Adipocyte (in vitro differentiated cells): ENCODE measurements around the gene ATP8B4.

Source experiments
- DNase-seq: peaks from one replicate; pipeline ENCODE4 v3.0.0-alpha.2; 2015; ENCODE audit warnings: low read depth
- H3K27me3 ChIP-seq: replicated peaks from 2 replicates; pipeline ENCODE4 v1.7.0; 2013; ENCODE audit warnings: mild to moderate bottlenecking, low read length, moderate library complexity; ENCODE audit not compliant: control insufficient read depth, insufficient read depth
- H3K36me3 ChIP-seq: 2 replicates; pipeline ENCODE4 v1.7.0; 2013; ENCODE audit warnings: low read length, mild to moderate bottlenecking, moderate library complexity; ENCODE audit not compliant: control insufficient read depth, insufficient read depth, severe bottlenecking
- H3K4me1 ChIP-seq: 2 replicates; pipeline ENCODE4 v1.7.0; 2013; ENCODE audit warnings: mild to moderate bottlenecking, low read length, moderate library complexity; ENCODE audit not compliant: control insufficient read depth, insufficient read depth
- H3K4me3 ChIP-seq: 2 replicates; pipeline ENCODE4 v1.7.0; 2013; ENCODE audit warnings: mild to moderate bottlenecking, low read length, moderate library complexity
- H3K9ac ChIP-seq: 2 replicates; pipeline ENCODE4 v1.7.0; 2013; ENCODE audit warnings: mild to moderate bottlenecking, low read length, moderate library complexity
- H3K9me3 ChIP-seq: 2 replicates; pipeline ENCODE4 v1.7.0; 2013; ENCODE audit warnings: mild to moderate bottlenecking, low read length, moderate library complexity; ENCODE audit not compliant: control insufficient read depth

Gene ATP8B4

DNA sequence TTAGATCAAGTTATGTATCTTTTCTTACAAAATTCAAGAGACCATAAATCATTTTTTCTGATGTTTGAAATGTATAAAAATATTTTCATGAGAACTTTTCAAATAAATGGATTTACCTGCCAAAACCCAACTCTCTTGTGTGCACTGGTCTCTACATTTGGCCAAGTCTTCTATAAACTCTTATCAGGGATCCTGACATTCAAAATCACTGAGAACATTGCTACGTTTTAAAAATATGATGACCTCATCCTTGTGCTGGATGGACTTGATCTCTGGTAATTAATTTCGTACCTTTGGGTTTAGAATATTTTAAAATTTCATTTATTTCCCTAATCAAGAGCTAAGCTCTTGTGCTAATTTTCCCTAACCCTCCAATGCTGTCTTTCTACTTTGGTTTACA lies 127.4 kb downstream of the ATP8B4 start:
- Histone ChIP-seq H3K9me3 (no peaks in the 10 kb centered on the region), H3K36me3 (no peaks in the 10 kb centered on the region), H3K4me1 (peaks cover 3% of the 10 kb centered on the region), H3K9ac (no peak overlapping the region), H3K4me3 (no peak overlapping the region), H3K27me3 (no peaks in the 10 kb centered on the region)
- DNase-seq, result no peak

DNA sequence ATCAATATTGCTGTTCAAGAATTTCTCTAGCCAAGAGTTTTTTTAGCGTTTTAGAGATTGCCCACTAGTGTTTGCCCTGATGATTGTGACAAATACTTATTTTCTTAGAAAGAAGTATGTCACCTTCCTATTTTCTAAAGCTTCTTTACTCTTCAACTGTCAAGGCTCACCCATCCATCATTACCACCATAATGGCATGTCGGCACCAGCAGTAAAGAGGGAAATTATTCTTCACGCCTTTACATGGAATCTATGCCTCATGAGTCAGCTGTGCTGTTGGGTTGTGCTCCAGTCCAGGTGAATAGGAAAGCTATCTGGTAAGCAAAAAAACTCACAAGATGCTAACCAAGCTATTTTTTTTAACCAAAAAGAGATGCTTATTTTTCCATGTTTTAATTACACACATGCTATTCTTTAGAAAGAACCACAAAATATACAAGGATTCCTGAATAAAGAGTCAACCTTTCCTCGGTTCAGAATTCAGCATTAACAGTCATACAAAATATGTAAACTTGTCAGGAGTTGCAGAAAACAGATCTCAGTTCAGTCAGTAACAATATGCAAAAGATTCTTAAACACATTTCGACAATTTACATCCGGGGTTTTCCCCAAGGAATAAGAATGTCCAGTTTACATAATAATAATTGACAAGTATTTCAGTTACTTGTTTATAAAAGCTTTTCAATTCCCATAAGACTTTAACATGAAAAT lies 128.0 kb downstream of the ATP8B4 start:
- Histone ChIP-seq H3K36me3 (no peaks in the 10 kb centered on the region), H3K9ac (no peak overlapping the region), H3K4me1 (peaks cover 3% of the 10 kb centered on the region), H3K9me3 (no peaks in the 10 kb centered on the region), H3K4me3 (no peak overlapping the region), H3K27me3 (no peaks in the 10 kb centered on the region)
- DNase-seq, result peak; percentile 82

DNA sequence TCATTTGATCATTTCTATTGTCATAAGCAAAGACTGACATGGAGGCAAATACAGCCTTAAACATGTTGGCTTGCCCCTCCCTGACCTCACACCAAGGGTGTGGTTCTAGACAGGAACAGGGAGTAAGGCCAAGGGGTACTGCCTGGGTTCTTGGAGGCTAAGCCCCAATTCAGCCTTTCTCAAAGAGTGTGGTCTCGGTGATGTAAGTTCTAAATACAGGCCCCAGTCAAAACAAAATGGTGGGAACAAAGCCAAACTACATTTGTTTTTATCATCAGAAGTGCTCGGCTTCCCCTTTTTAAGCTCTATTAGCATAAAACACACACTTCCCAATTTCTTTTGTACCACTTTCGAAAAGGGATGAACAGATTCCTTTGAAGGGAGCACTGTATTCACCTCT lies 129.5 kb downstream of the ATP8B4 start:
- Histone ChIP-seq H3K4me3 (no peak overlapping the region), H3K9me3 (no peaks in the 10 kb centered on the region), H3K27me3 (no peaks in the 10 kb centered on the region), H3K36me3 (no peaks in the 10 kb centered on the region), H3K9ac (no peak overlapping the region), H3K4me1 (peaks cover 3% of the 10 kb centered on the region)
- no peak for DNase-seq

DNA sequence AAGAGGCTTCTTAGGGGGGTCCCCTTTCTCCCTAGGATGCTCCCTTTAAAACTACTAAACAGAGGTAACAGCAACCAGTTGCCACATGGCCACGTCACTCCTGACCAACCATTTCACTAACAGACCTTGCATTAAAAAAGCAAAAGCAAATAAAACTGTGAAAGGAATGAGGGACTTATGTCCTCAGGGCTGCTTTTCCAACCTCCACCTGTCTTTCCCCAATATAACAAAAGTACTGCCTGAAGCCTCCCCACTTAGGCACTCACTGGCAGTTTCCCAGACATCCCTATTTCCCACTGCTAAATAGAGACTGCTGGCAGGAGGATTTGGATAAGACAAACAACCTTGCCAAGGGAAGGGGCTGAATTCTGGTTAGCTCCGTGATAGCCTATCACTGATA lies 130.3 kb downstream of the ATP8B4 start:
- Histone ChIP-seq H3K27me3 (no peaks in the 10 kb centered on the region), H3K4me1 (peaks cover 3% of the 10 kb centered on the region), H3K9me3 (no peaks in the 10 kb centered on the region), H3K9ac (no peak overlapping the region), H3K4me3 (no peak overlapping the region), H3K36me3 (no peaks in the 10 kb centered on the region)
- no peak for DNase-seq

DNA sequence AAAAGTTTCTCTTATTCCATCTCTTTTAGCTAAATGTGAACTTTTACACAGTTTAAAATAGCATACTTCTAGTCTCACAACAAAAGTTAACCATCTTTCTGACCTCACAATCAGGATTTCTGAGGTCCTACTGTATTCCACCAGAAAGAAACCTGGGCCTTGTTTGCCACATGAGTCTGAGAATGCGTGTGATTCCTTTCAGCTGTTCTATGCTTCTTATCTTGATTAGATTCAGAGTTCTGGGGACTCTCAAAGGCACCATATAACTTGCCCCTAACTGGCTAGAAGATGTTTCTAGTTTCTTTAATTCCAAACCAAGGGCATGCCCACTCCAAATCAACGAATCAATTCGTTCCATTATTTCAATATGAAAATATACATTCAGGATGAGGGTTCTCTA lies 131.1 kb downstream of the ATP8B4 start:
- no peak for DNase-seq
- H3K4me3 ChIP-seq, result no peak overlapping the region

DNA sequence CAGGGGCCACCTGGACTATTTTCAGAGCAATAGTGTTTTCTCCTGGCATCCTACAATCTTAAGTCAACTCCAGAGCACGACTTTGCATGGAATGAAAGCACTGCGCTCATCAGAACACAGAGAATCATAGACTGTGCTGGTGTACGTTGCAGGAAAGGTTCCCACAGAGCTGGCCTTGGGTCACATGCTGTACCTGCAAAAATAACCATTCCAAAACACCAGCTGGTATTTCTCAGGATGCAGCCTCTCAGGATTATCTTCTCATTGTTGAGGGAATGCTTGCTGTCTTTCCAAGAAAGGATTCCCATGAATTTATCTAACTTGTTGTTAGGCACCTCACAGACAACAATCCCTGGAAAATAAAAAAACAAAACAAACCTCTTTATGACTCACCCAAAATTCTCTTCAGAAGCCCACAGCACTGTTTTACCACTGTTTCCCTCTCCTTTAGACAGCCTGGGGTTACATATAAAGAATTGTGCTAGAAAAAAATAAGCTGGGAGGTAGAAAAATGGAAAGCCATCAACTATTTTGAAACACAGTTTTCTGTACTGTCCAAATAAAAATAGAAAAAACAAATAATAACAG lies 131.7 kb downstream of the ATP8B4 start:
- no peaks in the 10 kb centered on the region for H3K9me3 ChIP-seq
- H3K4me3 ChIP-seq, result no peak overlapping the region
- no peaks in the 10 kb centered on the region for H3K27me3 ChIP-seq
- H3K36me3 ChIP-seq, result no peaks in the 10 kb centered on the region
- peaks cover 3% of the 10 kb centered on the region for H3K4me1 ChIP-seq
- no peak overlapping the region for H3K9ac ChIP-seq
- DNase-seq, result peak; percentile 30

More for the DNA sequence above, 131.1 kb downstream of the ATP8B4 start:
- no peaks in the 10 kb centered on the region for H3K27me3 ChIP-seq
- H3K9ac ChIP-seq, result no peak overlapping the region
- no peaks in the 10 kb centered on the region for H3K36me3 ChIP-seq
- H3K4me1 ChIP-seq, result peaks cover 3% of the 10 kb centered on the region
- H3K9me3 ChIP-seq, result no peaks in the 10 kb centered on the region

DNA sequence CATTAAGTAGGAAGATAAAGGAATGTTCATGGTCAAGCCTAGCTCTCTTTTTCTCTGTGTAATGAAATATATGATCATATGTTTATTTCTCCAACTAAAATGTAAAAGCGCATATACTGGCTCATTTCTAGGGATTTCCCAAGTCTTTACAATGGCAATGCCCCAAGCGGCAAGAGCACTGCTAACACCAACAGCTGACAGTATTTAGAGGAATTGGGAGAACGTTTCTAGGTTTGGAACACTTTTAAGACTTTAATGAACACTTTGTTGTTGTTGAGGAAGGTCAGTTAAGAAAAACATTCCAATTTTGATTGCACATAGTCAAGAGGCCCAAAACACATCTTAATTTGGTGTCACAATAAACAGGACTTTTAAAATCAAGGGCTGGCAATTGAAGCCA lies 132.7 kb downstream of the ATP8B4 start:
- Histone ChIP-seq H3K27me3 (no peaks in the 10 kb centered on the region), H3K9ac (no peak overlapping the region), H3K4me1 (peaks cover 3% of the 10 kb centered on the region), H3K36me3 (no peaks in the 10 kb centered on the region), H3K4me3 (no peak overlapping the region), H3K9me3 (no peaks in the 10 kb centered on the region)
- DNase-seq, result peak; percentile 23

DNA sequence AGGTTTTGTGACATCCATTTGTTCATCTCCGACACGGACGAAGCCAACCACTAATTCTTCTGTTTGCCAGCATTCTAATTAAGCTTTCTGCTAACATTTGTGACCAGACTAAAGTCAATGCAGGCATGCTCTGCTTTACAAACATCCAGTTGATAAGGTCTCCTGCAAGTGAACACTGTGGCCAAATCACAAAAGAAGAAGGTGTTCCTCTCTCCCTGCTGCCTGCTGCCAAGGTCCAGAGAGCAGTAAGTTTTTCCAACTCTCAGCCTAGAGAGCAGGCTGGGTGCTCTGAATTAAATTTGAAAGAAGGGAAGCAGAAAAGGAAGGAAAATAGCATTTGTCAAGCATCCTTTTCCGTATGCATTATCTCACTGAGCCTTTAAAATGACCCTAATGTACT lies 133.6 kb downstream of the ATP8B4 start:
- no peak for DNase-seq
- no peaks in the 10 kb centered on the region for H3K27me3 ChIP-seq
- H3K4me3 ChIP-seq, result no peak overlapping the region
- H3K9ac ChIP-seq, result no peak overlapping the region
- H3K4me1 ChIP-seq, result peaks cover 3% of the 10 kb centered on the region
- H3K9me3 ChIP-seq, result no peaks in the 10 kb centered on the region
- H3K36me3 ChIP-seq, result no peaks in the 10 kb centered on the region

DNA sequence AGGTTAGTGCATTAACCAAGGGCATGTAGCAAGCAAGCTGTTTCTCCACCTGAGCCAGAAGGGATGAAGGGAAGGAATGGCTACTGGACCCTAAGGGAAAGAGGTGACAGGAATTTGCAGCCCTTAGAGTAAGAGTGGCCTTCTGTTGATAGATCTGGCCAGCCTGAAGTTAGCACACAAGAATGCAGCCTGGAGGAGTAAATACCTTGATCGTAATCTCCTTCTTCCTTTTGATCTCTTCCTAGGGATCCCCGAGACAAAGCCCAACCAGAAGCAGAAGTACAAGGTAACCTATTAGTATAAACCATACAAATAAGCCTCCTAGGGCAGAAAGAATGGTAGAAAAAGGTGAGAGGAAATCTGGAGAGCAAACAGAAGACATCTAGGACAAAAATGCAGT lies 134.6 kb downstream of the ATP8B4 start:
- no peaks in the 10 kb centered on the region for H3K27me3 ChIP-seq
- H3K4me1 ChIP-seq, result peaks cover 2% of the 10 kb centered on the region
- no peak for DNase-seq
- H3K9ac ChIP-seq, result no peak overlapping the region
- no peaks in the 10 kb centered on the region for H3K36me3 ChIP-seq
- H3K4me3 ChIP-seq, result no peak overlapping the region
- H3K9me3 ChIP-seq, result no peaks in the 10 kb centered on the region

DNA sequence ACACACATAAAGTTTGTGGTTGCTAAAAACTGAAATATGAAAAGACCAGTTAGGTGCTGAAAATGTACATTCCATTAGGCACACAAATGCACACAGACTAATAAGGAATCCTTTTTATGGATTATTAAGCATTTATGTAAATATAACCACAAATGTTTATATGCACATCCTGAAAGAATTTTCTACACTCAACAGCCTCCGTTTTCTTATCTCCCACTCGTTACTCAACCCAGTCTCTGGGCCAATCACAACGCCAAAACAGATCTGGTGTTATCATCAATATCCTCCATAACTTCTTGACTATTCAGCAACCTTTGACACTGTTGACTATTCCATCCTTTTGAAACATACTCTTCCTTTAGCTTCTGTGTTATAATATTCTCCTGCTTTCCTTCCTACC lies 136.4 kb downstream of the ATP8B4 start:
- DNase-seq, result no peak
- Histone ChIP-seq H3K4me3 (no peak overlapping the region), H3K27me3 (no peaks in the 10 kb centered on the region), H3K9ac (no peak overlapping the region), H3K4me1 (no peaks in the 10 kb centered on the region), H3K9me3 (no peaks in the 10 kb centered on the region), H3K36me3 (no peaks in the 10 kb centered on the region)

DNA sequence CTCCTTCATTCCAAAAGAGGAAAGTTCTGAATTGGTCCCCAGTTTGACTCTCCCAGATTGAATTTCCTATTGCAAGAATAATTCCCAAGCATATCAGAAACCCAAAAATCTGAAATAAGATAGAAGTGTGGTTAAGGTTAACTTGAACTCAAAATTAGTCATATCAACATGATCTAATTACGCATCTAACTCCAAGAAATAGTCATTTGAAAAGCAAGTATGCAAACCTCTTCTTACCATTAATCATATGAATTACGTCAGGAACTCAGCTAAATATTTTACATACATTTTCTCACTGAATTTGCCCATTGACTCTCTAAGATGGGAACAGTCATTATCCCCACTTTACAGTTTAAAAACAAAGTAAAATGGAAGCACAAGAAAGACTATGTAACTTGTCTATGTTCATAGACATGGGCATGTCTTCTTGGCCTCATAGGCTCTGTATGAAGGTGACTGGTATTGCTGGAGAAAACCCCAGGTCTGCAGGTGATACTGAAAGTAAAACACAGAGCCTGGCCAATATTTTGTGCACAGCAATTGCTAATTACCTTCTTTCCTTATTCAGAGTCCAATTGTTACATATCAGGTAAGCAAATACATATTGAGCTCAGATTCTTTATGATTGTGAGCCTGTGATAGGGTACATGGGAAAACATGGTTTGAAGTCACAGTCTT lies 139.2 kb downstream of the ATP8B4 start:
- DNase-seq, result no peak
- Histone ChIP-seq H3K4me1 (no peaks in the 10 kb centered on the region), H3K9ac (no peak overlapping the region), H3K27me3 (no peaks in the 10 kb centered on the region), H3K4me3 (no peak overlapping the region), H3K9me3 (no peaks in the 10 kb centered on the region), H3K36me3 (no peaks in the 10 kb centered on the region)
